ENCODE results near the gene SLC35F4.

SLC35F4 gene

GRCh38 chr14:57609192-57610075 is 256.5 kb downstream of the SLC35F4 start:
- DNase-seq, result no peak

GRCh38 chr14:57607086-57607485 is 258.8 kb downstream of the SLC35F4 start:
- DNase-seq, result no peak

GRCh38 chr14:57583396-57583795 is 282.5 kb downstream of the SLC35F4 start:
- no peak for DNase-seq

- no peak for DNase-seq
These were observed 283.1 kb downstream of the SLC35F4 start for GRCh38 chr14:57582746-57583145.

- DNase-seq, result no peak
These were observed 287.1 kb downstream of the SLC35F4 start for GRCh38 chr14:57578801-57579200.

GRCh38 chr14:57576498-57576897 is 289.4 kb downstream of the SLC35F4 start:
- DNase-seq, result no peak

GRCh38 chr14:57575482-57575881 is 290.4 kb downstream of the SLC35F4 start:
- no peak for DNase-seq

GRCh38 chr14:57574617-57575288 is 291.1 kb downstream of the SLC35F4 start:
- no peak for DNase-seq

- no peak for DNase-seq
These were observed 292.7 kb downstream of the SLC35F4 start for GRCh38 chr14:57573173-57573572.

GRCh38 chr14:57568554-57568953 is 297.3 kb downstream of the SLC35F4 start:
- DNase-seq, result no peak

GRCh38 chr14:57567220-57567619 is 298.7 kb downstream of the SLC35F4 start:
- DNase-seq, result no peak

GRCh38 chr14:57560681-57561080 is 305.2 kb downstream of the SLC35F4 start:
- no peak for DNase-seq

GRCh38 chr14:57559576-57559975 is 306.3 kb downstream of the SLC35F4 start:
- no peak for DNase-seq

GRCh38 chr14:57549765-57550420 is 316.0 kb downstream of the SLC35F4 start:
- no peak for DNase-seq

- no peak for DNase-seq
These were observed 316.8 kb downstream of the SLC35F4 start for GRCh38 chr14:57549016-57549564.

GRCh38 chr14:57547131-57547530 is 318.8 kb downstream of the SLC35F4 start:
- DNase-seq, result no peak

- peak; percentile 24 for DNase-seq
These were observed 332.7 kb downstream of the SLC35F4 start for GRCh38 chr14:57533214-57533613.

GRCh38 chr14:57530571-57530970 is 335.3 kb downstream of the SLC35F4 start:
- DNase-seq, result no peak

- no peak for DNase-seq
These were observed 338.9 kb downstream of the SLC35F4 start for GRCh38 chr14:57526942-57527341.

GRCh38 chr14:57519043-57519442 is 346.8 kb downstream of the SLC35F4 start:
- no peak for DNase-seq

Measured in stimulated activated CD4-positive, alpha-beta T cell treated with anti-CD3 and anti-CD28 coated beads, Interleukin-15, amount 100 ng/mL, for 24 hours (primary cell).